Thoracic aorta (tissue), 2 donors: Measurements from ENCODE around the gene HLA-DQA1. TPM values are rescaled to one million over a fixed set of nuclear protein-coding genes. Genes with fewer than 3 reads are reported as not detected.

Experiments
- ATAC-seq: fragments of 150-250 bp; one replicate; pipeline ENCODE4 v1.8.0; 2017; ENCODE audit warnings: low read depth; ENCODE audit not compliant: insufficient number of reproducible peaks, low FRiP score
- DNase-seq: peaks from one replicate; pipeline ENCODE4 v3.0.0-alpha.2; 2020; ENCODE audit warnings: low spot score
- H3K27ac ChIP-seq, 2 donors: fragments of 200-600 bp; sonication (generic); 1 replicate in 1 of 2; 2 replicates in 1 of 2; pipeline ENCODE4 v1.5.1; 2016; ENCODE audit warnings: mild to moderate bottlenecking in 2 of 2, moderate library complexity in 2 of 2
- H3K27me3 ChIP-seq: fragments of 200-600 bp; sonication (generic); replicated peaks from 2 replicates; pipeline ENCODE4 v1.6.0; 2016; ENCODE audit warnings: mild to moderate bottlenecking; ENCODE audit not compliant: insufficient read depth
- H3K36me3 ChIP-seq: fragments of 200-600 bp; sonication (generic); one replicate; pipeline ENCODE4 v1.5.1; 2016
- H3K4me1 ChIP-seq, 2 donors: fragments of 200-600 bp; sonication (generic); 1 replicate in 1 of 2; 2 replicates in 1 of 2; pipeline versions ENCODE4 v1.5.1 to v1.6.0; 2016; ENCODE audit warnings: low read depth in 2 of 2, mild to moderate bottlenecking in 1 of 2; ENCODE audit not compliant: control insufficient read depth in 1 of 2
- H3K4me3 ChIP-seq: fragments of 200-600 bp; sonication (generic); 2 replicates; pipeline ENCODE4 v1.5.1; 2016; ENCODE audit warnings: mild to moderate bottlenecking
- H3K9me3 ChIP-seq: fragments of 200-600 bp; sonication (generic); 2 replicates; pipeline ENCODE4 v1.5.1; 2016
- CTCF ChIP-seq: fragments of 200-600 bp; sonication (generic); IDR thresholded peaks from one replicate; pipeline ENCODE4 v1.5.1; 2019; ENCODE audit warnings: antibody characterized with exemption
- total RNA-seq, 2 donors: library from RNA; depleted of rRNA; stranded (reverse); fragments of >200 nt; gene quantifications; one replicate each; pipeline versions ENCODE4 v1.1.0 to v1.2.3, GENCODE V29; 2016

Gene HLA-DQA1
- total RNA-seq, 2 donors from 2014 or later = 4.5 to 24.4 TPM

GRCh38 chr6:32692019-32692418, 54.8 kb downstream of the HLA-DQA1 start:
- H3K27ac ChIP-seq = no peak overlapping the region
- no peaks in the 10 kb centered on the region for H3K4me1 ChIP-seq
- no peaks in the 10 kb centered on the region for H3K36me3 ChIP-seq
- ATAC-seq (no peak), DNase-seq (no peak)
- H3K9me3 ChIP-seq = no peaks in the 10 kb centered on the region
- no peak for TF ChIP-seq CTCF
- H3K27me3 ChIP-seq = no peaks in the 10 kb centered on the region
- H3K4me3 ChIP-seq = no peak overlapping the region

Other genes with a start within 250 kb of the HLA-DQA1 start
- gene BTNL2, start 230.2 kb upstream of the HLA-DQA1 start, total RNA-seq = not detected
- 100 to 1,000 TPM; 244 to 342 TPM for gene HLA-DRA, start 197.5 kb upstream of the HLA-DQA1 start, total RNA-seq
- 1 to 10 TPM in 1 of 2 donors, not detected in 1; 3.4 TPM for gene HLA-DRB5, start 107.1 kb upstream of the HLA-DQA1 start, total RNA-seq
- gene HLA-DRB1, start 47.6 kb upstream of the HLA-DQA1 start, total RNA-seq = 10 to 100 TPM; 50.0 to 80.3 TPM
- gene HLA-DQB1, start 29.3 kb downstream of the HLA-DQA1 start, total RNA-seq = 10 to 100 TPM in 1 of 2 donors, 1 to 10 TPM in 1; 2.0 to 11.1 TPM
- gene HLA-DQA2, start 104.0 kb downstream of the HLA-DQA1 start, total RNA-seq = 1 to 10 TPM in 1 of 2 donors, under 1 TPM in 1; 0.85 to 1.4 TPM
- gene HLA-DQB2, start 126.1 kb downstream of the HLA-DQA1 start, total RNA-seq = 1 to 10 TPM in 1 of 2 donors, not detected in 1; 2.4 TPM
- under 1 TPM in 1 of 2 donors, not detected in 1; 0.54 TPM for gene HLA-DOB, start 179.6 kb downstream of the HLA-DQA1 start, total RNA-seq
- 10 to 100 TPM in 1 of 2 donors, 1 to 10 TPM in 1; 9.6 to 17.3 TPM for gene TAP2, start 201.3 kb downstream of the HLA-DQA1 start, total RNA-seq
- 10 to 100 TPM; 28.4 to 43.3 TPM for gene PSMB8, start 206.6 kb downstream of the HLA-DQA1 start, total RNA-seq
- 10 to 100 TPM; 41.6 to 46.9 TPM for gene TAP1, start 216.3 kb downstream of the HLA-DQA1 start, total RNA-seq
- gene PSMB9, start 216.8 kb downstream of the HLA-DQA1 start, total RNA-seq = 10 to 100 TPM; 24.2 to 25.7 TPM